Lung (tissue), 12 donors: ENCODE measurements around the gene CHPF2. TPM values are rescaled to one million over a fixed set of nuclear protein-coding genes. Genes with fewer than 3 reads are reported as not detected.

ENCODE experiments used
- ATAC-seq: fragments of 200-7000 bp; cut with Tn5 transposase; one replicate; pipeline ENCODE4 v1.9.1; 2020; ENCODE audit warnings: moderate number of reproducible peaks; ENCODE audit not compliant: insufficient read depth, low FRiP score
- DNase-seq, 3 donors: peaks; one replicate each; pipeline ENCODE4 v3.0.0-alpha.2; 2013 to 2017
- H3K27ac ChIP-seq, 2 donors: one replicate each; pipeline ENCODE4 v1.5.1; 2013; ENCODE audit warnings: mild to moderate bottlenecking in 2 of 2, moderate library complexity in 2 of 2, control low read depth in 1 of 2, inconsistent platforms in 1 of 2, low read depth in 1 of 2, low read length in 1 of 2
- H3K27me3 ChIP-seq, 3 donors: one replicate each; pipeline ENCODE4 v1.5.1; 2013; ENCODE audit warnings: low read length in 2 of 3; ENCODE audit not compliant: control insufficient read depth in 3 of 3, insufficient read depth in 3 of 3
- H3K36me3 ChIP-seq, 4 donors: one replicate each; pipeline ENCODE4 v1.5.1; 2013; ENCODE audit warnings: low read length in 4 of 4, mild to moderate bottlenecking in 1 of 4, moderate library complexity in 1 of 4; ENCODE audit not compliant: control insufficient read depth in 4 of 4, insufficient read depth in 4 of 4
- H3K4me1 ChIP-seq, 5 donors: one replicate each; pipeline ENCODE4 v1.5.1; 2013; ENCODE audit warnings: low read length in 5 of 5, mild to moderate bottlenecking in 2 of 5, moderate library complexity in 1 of 5; ENCODE audit not compliant: control insufficient read depth in 5 of 5, insufficient read depth in 5 of 5
- H3K4me3 ChIP-seq: one replicate; pipeline ENCODE4 v1.5.1; 2013; ENCODE audit warnings: mild to moderate bottlenecking, control low read depth, moderate library complexity
- H3K9ac ChIP-seq, 2 donors: one replicate each; pipeline ENCODE4 v1.5.1; 2013; ENCODE audit warnings: low read length in 2 of 2, control low read depth in 1 of 2; ENCODE audit not compliant: insufficient read depth in 1 of 2
- H3K9me3 ChIP-seq, 4 donors: one replicate each; pipeline ENCODE4 v1.5.1; 2013; ENCODE audit warnings: low read length in 3 of 4, mild to moderate bottlenecking in 1 of 4, moderate library complexity in 1 of 4; ENCODE audit not compliant: control insufficient read depth in 4 of 4, insufficient read depth in 3 of 4
- CTCF ChIP-seq: IDR thresholded peaks from 2 replicates; pipeline ENCODE4 v1.5.1; 2012; ENCODE audit warnings: mild to moderate bottlenecking; ENCODE audit errors: control extremely low read depth, extremely low read depth
- WGBS, 2 donors: extraction: QIAGEN DNeasy Blood & Tissue Kit; methylation state at CpG; one replicate each; pipeline ENCODE4 v1.1.7; 2013; 5-methylcytosine and 5-hydroxymethylcytosine counted together
- polyA plus RNA-seq, 2 donors: library from polyadenylated mRNA; stranded (reverse); fragments of 200-250 nt; gene quantifications; one replicate each; pipeline ENCODE4 v1.2.1, GENCODE V29; 2013
- total RNA-seq, 2 donors: library from RNA; depleted of rRNA in 1 of 2; stranded (reverse); fragments of >200 nt in 1 of 2; gene quantifications; one replicate each; pipeline ENCODE4 v1.2.1, GENCODE V29; 2014 to 2021
- donor health status: control.
- donor health status: control.
- donor health status: Bipolar disorder and iron deficiency.
- donor health status: healthy.
- donor health status: DM: yes; HTN: yes; CAD: no.

The CHPF2 gene
- total and polyA plus RNA-seq, 4 donors: 23.3 to 54.0 (median 35.0) TPM

GRCh38 chr7:151257990-151258389 lies 25.7 kb downstream of the CHPF2 start:
- 91 to 95% methylated on average over 7 of the region's 7 CpGs for WGBS, 2 donors

GRCh38 chr7:151260471-151260870 lies 28.2 kb downstream of the CHPF2 start:
- WGBS, 2 donors: 93% methylated on average over 11 of the region's 11 CpGs
- H3K36me3 ChIP-seq: no peaks in the 10 kb centered on the region
- H3K4me3 ChIP-seq: no peak overlapping the region
- H3K27ac ChIP-seq: no peak overlapping the region
- ATAC-seq: no peak
- TF ChIP-seq CTCF: no peak
- peaks cover 0 to 4% (median 0%) of the 10 kb centered on the region in 3 donors for H3K27me3 ChIP-seq
- peaks cover 0 to 13% (median 0%) of the 10 kb centered on the region in 5 donors for H3K4me1 ChIP-seq
- no peak for DNase-seq
- no peaks in the 10 kb centered on the region for H3K9me3 ChIP-seq
- H3K9ac ChIP-seq: no peak overlapping the region

More at GRCh38 chr7:151257990-151258389, 25.7 kb downstream of the CHPF2 start:
- Histone ChIP-seq H3K9ac (no peak overlapping the region), H3K4me3 (no peak overlapping the region), H3K27ac (no peak overlapping the region), H3K27me3 (peaks cover 0 to 4% (median 0%) of the 10 kb centered on the region in 3 donors), H3K4me1 (peaks cover 0 to 24% (median 4%) of the 10 kb centered on the region in 5 donors), H3K9me3 (no peaks in the 10 kb centered on the region), H3K36me3 (no peaks in the 10 kb centered on the region)
- no peak for TF ChIP-seq CTCF
- ATAC-seq (no peak), DNase-seq (no peak)

GRCh38 chr7:151260883-151261282 lies 28.6 kb downstream of the CHPF2 start:
- no peak overlapping the region for H3K9ac ChIP-seq
- H3K9me3 ChIP-seq: no peaks in the 10 kb centered on the region
- ATAC-seq (no peak), DNase-seq (no peak)
- no peak overlapping the region for H3K27ac ChIP-seq
- WGBS, 2 donors: 89 to 94% methylated on average over 8 of the region's 8 CpGs
- H3K36me3 ChIP-seq: no peaks in the 10 kb centered on the region
- TF ChIP-seq CTCF: no peak
- H3K27me3 ChIP-seq: peaks cover 0 to 4% (median 0%) of the 10 kb centered on the region in 3 donors
- no peak overlapping the region for H3K4me3 ChIP-seq
- peaks cover 0 to 13% (median 0%) of the 10 kb centered on the region in 5 donors for H3K4me1 ChIP-seq

GRCh38 chr7:151261529-151261928 lies 29.2 kb downstream of the CHPF2 start:
- ATAC-seq (peak; percentile 53), DNase-seq (peak; percentile 58 to 78 (median 59))
- TF ChIP-seq CTCF: no peak
- no peaks in the 10 kb centered on the region for H3K36me3 ChIP-seq
- H3K4me3 ChIP-seq: no peak overlapping the region
- H3K4me1 ChIP-seq: peaks cover 0 to 13% (median 0%) of the 10 kb centered on the region in 5 donors
- H3K27ac ChIP-seq: no peak overlapping the region
- WGBS, 2 donors: 64 to 81% methylated on average over 10 of the region's 10 CpGs
- H3K27me3 ChIP-seq: peaks cover 0 to 4% (median 0%) of the 10 kb centered on the region in 3 donors
- no peaks in the 10 kb centered on the region for H3K9me3 ChIP-seq
- no peak overlapping the region for H3K9ac ChIP-seq
